ENCODE measurements around the gene CSNK1G3.
"Not testable (repeated sequence)": the region's sequence is repeated elsewhere in the genome, so short reads cannot be mapped to it uniquely, and the experiment has no call there.

Gene CSNK1G3

DNA sequence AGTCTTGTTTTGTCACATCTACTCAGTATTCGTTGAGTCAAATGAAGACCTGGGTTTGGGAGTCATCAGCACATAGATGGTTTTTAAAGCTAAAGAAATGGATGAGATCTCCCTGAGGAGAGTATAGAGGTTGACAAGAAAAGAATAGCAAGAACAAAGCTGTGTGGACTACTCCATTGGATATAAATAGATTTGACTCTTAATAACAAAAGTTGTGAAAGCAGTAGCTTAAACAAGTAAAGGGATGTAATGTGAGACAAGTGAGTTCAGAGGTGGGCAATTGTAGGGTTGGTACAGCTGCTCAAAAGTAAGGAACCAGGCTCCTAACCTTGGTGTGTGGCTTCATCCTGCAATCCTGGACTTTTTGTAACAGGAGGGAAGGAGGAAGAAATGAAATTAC is 49.3 kb downstream of the CSNK1G3 start:
- DNase-seq: no peak

DNA sequence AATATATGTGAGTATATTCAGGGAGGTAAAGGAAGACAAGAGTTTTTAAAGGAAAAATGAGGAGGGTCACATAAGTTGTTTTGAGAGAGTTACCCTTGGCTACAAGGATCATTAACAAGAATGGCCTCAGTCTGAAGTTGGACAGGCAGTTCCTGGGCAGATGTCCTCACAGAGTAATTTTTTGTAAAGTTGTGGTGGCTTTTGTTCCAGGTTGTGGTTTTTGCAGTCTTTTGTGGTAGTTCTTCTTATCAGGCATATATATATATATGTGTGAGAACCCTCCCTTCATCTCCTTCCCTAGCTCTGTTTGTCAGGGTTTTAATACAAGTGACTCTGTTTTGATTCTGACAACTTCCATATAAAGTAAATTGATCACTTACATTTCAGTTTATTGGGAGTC is 60.0 kb downstream of the CSNK1G3 start:
- no peak for DNase-seq

DNA sequence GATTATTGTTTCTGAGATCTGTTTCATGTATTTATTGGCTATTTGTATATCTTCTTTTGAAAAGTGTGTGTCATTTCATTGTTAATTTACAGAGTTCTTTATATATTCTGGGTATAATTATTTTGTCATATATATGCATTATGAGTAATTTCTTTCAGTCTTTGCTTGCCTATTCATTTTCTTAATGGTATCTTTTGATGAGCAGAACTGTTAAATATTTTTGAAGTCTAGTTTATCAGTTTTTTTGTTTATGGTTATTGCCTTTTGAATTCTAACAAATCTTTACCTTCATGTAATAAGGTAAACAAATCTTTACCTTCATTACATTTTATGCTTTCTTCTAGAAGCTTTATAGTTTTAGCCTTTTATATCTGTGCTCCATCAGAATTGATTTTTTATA is 66.4 kb downstream of the CSNK1G3 start:
- DNase-seq: no peak

DNA sequence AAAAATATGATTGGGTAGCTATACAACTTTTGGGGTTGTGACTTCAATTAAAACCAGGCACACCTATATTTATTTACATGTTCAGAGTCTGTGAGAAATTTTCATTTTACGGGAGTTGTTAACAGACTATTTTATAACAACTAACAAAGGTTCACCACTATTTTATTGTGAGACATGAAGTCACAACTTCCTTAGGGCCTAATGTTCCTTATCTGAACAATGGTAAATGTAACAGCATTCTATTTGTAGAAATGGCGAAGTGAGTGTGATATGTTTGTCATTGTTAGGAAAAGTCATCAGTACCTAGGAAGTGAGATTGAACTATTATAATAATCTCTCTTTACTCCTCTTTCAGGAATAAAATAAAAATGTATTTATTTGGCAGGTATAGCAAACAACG is 67.4 kb downstream of the CSNK1G3 start:
- no peak for DNase-seq

DNA sequence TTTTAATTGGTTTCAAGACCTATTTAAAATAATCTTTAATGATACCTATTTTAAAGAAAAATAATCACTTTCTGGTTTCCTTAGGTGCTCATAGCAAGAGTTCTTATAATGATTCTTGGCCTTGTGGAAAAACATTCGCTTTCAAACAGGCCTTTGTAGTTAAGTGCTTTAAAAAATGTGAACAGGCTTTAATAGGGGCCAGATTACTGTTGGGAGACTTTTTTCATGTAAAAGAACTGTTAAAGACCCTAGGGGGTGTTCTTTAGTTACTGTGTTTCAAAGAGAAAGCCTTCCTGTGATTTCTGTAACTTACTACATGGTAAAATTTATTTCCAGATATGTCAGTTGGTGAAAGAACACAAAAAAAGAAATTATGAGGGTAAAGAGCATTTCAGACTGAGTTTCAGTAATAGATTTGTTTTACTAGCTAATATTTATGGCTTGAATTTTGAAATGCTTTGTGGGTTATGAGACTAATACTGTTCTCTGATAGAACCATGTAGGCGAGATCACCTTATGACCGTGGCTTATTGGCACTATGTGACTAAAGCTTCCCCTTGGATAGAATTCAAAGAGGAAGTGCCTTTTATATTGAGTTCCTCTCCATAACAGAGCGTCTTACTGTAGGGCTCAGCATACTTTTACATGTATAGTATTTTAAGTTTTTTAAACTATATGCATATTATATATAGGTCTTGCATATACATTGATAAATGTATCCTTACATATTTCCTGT is 70.7 kb downstream of the CSNK1G3 start:
- no peak for DNase-seq

DNA sequence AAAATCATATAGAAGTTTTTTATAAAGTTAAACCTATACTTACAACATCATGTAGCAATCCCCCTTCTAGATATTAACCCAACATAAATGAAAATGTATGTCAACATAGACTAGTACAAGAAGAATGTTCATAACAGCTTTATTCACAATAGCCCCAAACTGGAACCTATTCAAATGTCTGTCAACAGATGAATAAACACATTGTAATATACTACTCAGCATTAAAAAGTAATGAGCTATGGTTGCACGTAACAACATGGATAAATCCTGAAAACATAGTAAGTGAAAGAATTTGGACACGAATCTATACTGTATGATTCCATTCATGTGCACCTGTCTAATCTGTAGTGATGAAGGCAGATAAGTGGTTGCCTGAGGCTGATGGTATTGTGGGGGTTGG is 73.9 kb downstream of the CSNK1G3 start:
- no peak for DNase-seq

DNA sequence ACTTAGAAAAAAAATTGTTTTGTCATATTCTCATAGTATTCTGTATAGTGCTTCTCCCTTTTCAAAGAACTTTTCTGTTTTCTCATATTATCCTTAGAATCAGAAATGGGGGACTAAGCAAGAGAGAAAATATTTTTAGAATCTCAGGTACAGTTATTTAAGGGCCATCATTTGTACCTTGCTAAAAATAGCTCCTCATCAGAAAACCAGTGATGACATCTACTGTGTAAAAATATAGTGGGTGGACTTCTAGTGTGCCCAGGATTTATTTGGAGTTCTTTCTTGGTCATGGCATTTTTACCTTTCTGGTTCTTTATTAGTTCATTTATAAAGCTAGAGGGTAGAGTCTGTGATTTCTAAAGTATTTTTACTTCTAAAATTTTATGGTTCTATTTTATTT is 82.5 kb downstream of the CSNK1G3 start:
- DNase-seq: no peak

DNA sequence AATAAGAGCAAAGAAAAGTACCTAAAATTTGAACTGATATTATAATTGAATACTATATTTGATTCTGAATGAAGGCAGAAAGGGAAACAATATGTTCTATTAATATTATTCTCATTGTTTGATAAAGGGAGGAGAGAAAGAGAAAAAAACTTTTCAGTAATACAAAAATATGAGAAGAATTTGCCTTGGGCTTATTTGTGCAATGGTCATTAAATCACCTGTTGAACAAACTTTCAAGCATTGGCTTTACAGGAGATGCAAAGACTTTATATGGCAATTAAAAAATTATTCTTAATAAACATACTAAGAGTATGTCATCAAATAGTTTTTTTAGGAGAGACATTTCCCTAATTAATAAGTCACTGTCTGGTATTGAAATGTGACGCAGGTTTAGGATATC is 85.0 kb downstream of the CSNK1G3 start:
- DNase-seq: no peak

DNA sequence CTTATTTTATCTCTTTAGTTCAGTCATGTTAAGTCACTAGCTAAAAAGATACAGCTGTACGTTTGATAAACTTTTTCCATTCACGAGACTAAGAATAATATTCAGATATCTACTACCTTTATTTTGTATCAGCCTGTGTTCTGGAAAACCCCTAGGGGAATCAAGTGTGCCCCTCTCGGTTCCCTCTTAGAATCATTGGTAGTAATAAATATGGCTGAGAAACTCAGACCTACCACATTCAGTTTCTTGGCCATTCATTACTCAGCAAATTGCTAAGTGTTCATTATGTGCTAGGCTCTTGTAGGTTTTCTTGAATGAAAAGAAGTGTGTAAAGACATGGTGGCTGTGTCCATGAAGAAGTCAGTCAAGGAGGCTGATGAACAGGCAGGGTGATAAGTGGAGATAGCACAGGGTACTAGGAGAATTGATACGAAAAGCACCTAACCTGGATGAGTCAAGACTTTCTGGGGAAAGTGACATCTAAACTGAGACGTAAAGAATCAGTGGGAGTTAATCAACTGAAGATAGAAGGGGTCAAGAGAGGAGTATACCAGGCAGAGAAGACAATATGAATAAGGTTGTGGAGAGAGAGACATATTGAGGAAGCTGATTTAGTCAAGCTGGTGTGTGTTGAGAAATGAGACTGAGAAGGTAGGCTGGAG is 86.2 kb downstream of the CSNK1G3 start:
- DNase-seq: no peak

DNA sequence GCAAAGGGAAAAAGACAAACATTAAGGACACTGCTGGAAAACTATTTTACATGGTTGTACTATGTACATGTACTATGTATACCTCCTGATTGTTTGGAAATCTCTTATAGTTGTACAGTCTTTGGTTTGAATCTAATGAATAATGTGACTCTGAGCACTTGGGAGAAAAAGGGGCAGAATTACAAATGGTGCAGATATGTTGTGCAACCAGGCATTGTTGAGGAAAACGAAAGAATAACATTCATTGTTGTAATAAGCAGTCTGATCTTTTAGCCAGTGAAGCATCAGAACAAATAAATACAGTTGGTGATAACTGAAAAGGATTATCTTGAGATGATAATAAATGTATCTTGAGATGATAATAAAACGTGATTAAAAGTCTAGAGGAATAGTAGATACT is 87.2 kb downstream of the CSNK1G3 start:
- no peak for DNase-seq

DNA sequence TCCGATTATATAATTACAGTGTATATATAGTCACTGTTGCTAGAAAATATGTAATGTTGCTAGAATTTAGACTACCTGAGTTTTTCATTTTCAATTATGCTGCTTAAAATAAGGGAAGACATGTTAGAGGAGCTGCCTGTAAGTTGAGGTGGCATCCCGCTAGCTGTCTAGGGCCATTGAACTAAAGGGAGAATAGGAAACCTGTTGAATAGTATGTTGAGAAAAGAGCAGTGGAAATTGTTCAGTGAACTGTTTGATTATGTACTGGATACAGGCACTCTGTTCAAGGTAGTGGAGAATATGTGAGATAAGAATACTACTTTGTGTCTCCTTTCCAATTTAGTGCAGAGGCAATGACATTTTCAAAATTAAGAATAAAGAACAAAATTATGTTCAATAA is 89.6 kb downstream of the CSNK1G3 start:
- DNase-seq: no peak

DNA sequence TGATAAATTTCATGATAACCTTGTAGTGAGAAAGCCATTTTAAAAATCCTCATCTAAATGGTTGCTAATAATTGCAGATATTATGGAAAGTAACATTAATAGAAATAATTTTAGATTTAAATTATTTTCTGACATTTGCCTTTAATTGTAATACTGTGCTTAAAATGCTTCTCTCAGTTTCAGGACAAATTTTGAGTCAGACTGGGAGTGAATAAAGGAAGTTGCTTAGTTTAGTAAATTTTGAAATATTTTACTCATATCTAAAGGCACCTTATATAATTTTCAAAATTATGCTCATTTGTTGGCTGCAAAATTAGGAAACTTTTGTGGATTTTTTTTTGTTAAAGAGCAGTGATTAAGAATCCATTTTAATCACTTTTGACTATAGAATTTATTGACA is 93.8 kb downstream of the CSNK1G3 start:
- DNase-seq: no peak

DNA sequence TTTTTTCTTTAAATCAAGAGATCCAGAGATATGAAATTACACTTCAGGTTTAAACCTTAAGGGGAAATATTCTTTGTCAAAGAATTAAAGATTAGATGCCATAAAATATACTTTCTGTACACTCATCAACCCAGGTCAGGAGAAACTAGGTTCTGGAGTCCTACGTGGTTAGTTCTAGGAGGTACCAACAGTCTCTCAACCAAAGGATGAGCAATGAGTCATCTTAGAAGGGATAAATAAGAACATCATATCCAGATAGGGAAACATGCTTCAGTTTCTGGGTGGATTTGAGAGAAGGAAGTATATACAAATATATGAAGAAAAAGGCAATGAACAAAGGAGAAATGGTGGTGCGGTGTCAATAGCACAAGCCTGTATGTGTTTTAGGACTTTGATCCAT is 98.2 kb downstream of the CSNK1G3 start:
- DNase-seq: no peak

DNA sequence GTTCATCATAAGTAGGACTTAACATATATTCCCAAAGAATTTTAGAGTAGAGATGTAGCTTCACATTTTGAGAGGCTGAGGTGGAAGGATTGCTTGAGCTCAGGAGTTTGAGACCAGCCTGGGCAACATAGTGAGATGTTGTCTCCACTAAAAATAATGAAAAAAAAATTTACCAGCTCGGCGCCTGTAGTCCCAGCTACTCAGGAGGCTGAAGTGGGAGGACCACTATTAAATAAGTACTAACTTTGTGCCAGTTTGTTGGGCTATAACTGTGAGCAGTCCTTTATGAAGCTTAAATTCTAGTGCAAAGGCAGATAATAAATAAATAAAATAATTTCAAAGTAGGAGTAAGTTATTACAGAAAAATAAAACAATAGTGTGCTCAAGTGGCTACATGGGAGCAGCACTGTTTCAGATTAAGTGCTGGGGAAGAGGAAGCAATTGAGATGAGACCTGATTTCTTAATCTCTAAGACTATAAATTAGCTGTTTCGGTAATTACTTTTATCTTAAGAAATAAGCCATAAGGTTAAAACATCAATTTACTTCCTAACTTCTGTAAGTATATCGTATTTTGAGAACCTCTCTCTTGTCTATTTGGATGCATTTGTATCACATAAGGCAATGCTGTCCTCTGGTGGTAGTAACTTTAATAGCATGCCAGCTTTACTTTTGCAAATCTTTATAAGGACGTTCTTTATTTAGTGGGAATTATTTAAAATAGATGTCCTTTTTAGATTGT is 98.9 kb downstream of the CSNK1G3 start:
- peak; percentile 29 for DNase-seq

DNA sequence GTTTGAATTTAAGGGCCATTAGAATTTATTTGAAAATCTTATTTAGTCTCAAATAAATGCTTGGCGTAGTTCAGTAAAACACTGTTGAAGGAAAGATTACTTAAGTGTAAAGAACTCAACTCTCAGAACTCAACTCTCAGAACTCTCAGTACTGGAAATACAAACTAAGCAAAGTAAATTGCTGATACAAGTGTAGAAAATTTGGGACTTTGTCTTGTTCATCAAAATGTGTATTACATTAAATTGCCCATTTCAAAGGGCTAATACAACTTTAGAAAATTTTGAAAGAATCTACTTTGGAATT is 99.4 kb downstream of the CSNK1G3 start:
- DNase-seq: no peak

DNA sequence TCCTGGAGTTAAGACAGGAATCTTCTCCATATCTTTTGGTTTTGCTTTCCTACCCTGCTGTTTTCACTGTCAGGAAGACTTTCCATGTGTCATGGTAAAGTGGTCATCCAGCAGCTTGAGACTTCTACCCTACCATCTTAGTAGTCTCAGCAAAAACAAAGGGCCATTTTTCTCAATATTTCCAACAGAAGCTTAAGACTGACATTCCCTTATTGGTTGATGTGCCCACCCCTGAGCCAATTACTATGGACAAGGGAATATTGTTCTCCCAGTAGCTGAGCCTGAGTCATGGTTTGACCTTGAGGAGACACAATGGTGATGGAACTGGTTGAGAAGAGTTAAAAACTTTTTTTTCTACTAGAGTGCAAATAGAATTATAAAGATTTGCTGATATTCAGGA is 105.6 kb downstream of the CSNK1G3 start:
- no peak for DNase-seq

DNA sequence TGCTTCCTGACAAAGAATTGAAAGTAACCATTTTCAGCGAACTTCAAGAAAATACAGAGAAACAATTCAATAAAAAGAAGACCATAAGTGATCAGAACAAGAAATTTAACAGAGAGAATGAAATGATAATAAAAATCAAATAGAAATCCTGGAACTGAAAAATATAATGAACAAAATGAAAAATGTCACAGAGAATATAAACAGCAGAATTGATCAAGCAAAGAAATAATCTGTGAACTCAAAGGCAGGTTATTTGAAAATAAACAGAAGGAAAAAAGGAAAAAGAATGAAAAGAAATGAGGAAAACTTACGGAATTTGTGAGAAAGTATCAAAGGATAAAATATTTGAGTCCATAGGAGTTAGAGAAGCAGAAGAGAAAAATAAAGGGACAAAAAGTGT is 114.1 kb downstream of the CSNK1G3 start:
- no peak for DNase-seq

DNA sequence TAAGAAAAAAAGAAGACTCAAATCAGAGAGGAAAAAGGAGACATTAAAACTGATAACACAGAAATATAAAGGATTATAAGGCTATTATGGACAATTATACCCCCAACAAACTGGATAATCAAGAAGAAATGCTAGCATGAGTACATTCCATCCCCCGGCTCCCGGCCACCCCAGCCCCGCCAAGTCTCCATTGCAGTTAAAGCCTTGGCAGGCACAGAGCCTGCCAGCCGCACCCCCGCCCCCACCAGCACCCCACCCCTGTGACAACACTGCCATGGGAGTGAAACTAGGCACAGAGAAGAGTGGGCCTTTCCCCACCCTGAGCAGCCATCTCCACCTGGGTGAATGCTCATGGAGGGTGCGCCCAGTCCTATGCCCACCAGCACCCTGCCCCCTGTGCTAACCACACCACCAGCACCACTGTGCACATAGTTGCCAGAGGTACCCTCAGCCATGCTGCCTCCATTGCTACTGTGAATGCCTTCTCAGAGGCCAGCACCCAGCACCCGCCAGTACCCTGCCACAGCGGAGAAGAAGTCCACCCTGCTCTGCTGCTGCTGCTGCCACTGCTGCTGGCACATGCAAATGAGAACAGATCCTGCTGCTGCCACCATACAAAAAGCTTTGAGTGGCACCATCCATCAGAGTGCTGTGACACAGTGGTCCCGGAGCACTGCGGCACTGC is 117.0 kb downstream of the CSNK1G3 start:
- DNase-seq: no peak

DNA sequence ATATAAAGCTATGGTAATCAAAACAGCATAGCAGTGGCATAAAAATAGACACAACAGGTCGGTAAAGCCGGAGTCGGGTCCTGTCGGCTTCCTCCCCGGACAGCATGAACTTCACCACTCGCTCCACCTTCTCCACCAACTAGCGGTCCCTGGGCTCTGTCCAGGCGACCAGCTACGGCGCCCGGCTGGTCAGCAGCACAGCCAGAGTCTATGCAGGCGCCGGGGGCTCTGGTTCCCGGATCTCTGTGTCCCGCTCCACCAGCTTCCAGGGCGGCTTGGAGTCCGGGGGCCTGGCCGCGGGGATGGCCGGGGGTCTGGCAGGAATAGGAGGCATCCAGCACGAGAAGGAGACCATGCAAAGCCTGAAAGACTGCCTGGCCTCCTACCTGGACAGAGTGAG is 124.0 kb downstream of the CSNK1G3 start:
- no peak for DNase-seq

DNA sequence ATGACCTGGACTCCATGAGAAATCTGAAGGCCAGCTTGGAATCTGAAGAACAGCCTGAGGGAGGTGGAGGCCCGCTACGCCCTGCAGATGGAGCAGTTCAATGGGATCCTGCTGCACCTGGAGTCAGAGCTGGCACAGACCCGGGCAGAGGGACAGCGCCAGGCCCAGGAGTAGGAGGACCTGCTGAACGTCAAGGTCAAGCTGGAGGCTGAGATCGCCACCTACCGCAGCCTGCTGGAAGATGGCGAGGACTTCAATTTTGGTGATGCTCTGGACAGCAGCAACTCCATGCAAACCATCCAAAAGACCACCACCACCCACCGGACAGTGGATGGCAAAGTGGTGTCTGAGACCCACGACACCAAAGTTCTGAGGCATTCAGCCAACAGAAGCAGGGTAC is 125.1 kb downstream of the CSNK1G3 start:
- not testable (repeated sequence) for DNase-seq

DNA sequence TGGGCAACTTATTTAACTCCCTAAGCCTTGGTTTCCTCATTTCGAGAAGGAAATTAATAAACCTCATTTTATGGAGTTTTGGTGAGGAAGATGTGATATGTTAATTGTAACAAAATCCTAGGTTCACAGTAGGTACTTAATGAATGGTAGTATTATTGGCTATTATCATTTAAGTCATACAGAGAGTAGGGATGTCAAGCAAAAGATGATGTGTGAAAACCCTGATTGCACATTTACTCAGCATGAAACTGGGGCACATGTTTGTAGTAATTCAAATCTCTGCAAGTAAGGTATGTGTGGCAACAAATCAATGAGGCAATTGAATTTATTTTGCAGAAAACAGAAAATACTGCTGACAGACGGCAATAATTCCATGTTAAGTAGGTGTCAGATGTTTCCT is 127.3 kb downstream of the CSNK1G3 start:
- no peak for DNase-seq

DNA sequence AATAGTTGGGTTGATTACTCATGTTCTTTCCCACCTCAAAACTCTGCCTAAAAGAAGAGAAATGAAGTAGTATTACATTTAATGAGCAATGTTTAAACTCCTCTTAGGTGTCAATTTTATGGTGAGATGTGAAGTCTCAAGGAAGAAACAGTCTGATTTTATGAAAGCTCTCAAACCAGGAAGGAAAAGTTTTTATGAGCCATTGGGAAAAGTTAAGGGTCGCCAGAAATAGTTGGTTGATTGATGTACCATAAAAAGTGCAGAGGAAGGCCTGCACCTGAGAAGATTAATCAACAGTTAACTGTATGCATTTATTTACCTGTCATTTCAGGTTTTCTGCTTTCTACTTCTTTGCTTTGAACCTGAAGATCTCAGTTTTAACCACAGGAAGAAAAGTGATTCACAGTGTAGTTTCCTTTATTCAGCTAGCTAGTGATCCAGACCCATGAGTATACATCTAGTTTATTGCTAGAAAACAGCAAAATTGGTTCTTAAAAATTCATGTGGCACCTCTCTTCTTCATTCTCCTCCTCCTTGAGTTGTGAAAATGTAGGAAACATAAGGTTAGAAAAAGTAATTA is 133.1 kb downstream of the CSNK1G3 start:
- DNase-seq: no peak

DNA sequence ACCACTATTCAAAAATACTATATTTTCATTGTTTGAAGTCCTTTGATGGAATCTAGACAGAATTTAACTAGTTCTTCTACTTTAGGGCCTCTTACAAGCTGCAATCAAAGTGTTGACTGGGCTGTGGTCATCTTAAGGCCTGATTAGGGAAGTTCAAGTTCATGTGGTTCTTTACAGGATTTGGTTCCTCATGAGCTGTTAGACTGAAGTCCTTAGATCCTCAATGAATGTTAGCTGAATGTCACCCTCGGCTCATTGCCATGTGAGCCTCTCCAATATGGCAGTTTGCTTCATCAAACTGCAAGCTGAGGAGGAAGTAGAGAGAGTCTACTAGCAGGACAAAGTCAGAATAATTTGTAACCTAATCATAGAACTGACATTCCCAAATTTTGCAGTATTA is 135.1 kb downstream of the CSNK1G3 start:
- no peak for DNase-seq

DNA sequence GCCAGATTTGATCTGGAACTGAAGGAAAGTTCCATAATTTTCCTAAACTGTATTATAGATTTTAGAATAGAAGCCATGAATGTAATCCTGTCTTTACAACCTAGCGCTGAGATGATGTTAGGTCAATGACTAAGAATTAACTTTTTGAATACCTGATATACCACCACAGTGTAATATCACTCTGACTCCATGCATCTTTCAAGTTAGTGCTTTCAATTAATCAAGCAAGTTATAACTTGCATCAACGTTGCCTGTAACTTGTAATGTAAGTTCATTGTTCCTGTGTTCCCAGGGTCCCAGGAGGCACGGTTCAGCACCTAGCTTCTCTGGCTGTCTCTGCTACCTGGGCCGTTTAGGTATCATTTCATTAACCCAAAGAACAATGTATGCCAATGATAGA is 139.3 kb downstream of the CSNK1G3 start:
- DNase-seq: no peak

Data from NCI-H1436 (cell line).